ENCODE data around the gene CDYL.

DNA sequence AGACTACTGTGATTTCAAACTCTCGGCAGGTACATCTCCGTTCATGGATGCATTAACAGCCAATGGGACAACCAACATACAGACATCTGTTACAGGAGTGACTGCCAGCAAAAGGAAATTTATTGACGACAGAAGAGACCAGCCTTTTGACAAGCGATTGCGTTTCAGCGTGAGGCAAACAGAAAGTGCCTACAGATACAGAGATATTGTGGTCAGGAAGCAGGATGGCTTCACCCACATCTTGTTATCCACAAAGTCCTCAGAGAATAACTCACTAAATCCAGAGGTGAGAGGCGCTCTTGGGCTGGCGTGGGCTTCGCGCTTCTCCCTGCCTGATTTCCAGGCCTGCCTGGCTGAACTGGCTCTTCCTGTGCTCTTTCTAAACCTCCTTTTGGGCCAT is 159.3 kb downstream of the CDYL start:
- TF ChIP-seq, protein P1, sequence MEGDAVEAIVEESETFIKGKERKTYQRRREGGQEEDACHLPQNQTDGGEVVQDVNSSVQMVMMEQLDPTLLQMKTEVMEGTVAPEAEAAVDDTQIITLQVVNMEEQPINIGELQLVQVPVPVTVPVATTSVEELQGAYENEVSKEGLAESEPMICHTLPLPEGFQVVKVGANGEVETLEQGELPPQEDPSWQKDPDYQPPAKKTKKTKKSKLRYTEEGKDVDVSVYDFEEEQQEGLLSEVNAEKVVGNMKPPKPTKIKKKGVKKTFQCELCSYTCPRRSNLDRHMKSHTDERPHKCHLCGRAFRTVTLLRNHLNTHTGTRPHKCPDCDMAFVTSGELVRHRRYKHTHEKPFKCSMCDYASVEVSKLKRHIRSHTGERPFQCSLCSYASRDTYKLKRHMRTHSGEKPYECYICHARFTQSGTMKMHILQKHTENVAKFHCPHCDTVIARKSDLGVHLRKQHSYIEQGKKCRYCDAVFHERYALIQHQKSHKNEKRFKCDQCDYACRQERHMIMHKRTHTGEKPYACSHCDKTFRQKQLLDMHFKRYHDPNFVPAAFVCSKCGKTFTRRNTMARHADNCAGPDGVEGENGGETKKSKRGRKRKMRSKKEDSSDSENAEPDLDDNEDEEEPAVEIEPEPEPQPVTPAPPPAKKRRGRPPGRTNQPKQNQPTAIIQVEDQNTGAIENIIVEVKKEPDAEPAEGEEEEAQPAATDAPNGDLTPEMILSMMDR (IDR thresholded peaks at IDR 0.05; ENCODE audit: insufficient read depth, low read length, poor library complexity, severe bottlenecking), result no peak
- TF ChIP-seq EZH2phosphoT487 (conservative IDR thresholded peaks at IDR 0.05; ENCODE audit: low read length), result no peak

All from SU-DHL-6 (cell line).